Ovary (tissue), 3 donors: ENCODE results near the gene ZNF205.

Source experiments
- EP300 ChIP-seq: sonication (generic); formaldehyde crosslinking; IDR thresholded peaks from one replicate; pipeline ENCODE4 v1.6.1; 2017; ENCODE audit warnings: antibody characterized with exemption
- POLR2A ChIP-seq: fragments of 450-650 bp; IDR thresholded peaks from one replicate; pipeline ENCODE4 v1.6.1; 2017; ENCODE audit warnings: antibody characterized with exemption, mild to moderate bottlenecking, moderate library complexity
- TF ChIP-seq, protein P1 (sequence below), 3 donors: fragments of 450-650 bp in 2 of 3; fragments of 200-600 bp in 1 of 3; IDR thresholded peaks; one replicate each; pipeline versions ENCODE4 v1.5.1 to v1.8.0; 2016 to 2022; ENCODE audit warnings: antibody characterized with exemption in 3 of 3, mild to moderate bottlenecking in 1 of 3
- donor health status: DM: no; HTN: no; CAD: no.

DNA sequence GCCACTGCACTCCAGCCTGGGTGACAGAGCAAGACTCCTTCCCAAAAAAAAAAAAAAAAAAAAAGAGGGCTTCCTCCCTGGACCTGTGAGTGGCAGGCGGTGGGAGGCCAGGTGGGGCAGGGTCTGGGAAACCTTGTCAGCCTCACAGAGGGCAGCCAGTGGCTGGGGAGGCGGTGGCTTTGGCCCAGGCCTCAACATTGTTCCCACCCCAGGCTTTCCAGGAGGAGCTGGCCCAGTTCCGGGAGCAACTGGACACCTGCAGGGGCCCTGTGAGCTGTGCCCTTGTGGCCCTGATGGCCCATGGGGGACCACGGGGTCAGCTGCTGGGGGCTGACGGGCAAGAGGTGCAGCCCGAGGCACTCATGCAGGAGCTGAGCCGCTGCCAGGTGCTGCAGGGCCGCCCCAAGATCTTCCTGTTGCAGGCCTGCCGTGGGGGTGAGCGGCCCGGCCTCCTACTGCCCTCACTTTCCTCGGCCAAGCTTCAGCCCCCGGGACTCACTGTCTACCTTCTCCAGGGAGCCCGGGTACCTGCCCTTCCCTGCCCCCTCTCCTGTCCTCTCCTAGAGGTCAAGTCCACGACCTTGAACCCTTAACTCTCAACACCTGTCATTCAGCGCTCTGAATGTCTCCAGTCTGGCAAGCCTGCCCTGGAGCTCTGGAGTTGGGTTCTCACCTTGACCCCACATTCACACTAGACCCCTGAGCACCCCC is 34.8 kb downstream of the ZNF205 start:
- TF ChIP-seq, protein P1, sequence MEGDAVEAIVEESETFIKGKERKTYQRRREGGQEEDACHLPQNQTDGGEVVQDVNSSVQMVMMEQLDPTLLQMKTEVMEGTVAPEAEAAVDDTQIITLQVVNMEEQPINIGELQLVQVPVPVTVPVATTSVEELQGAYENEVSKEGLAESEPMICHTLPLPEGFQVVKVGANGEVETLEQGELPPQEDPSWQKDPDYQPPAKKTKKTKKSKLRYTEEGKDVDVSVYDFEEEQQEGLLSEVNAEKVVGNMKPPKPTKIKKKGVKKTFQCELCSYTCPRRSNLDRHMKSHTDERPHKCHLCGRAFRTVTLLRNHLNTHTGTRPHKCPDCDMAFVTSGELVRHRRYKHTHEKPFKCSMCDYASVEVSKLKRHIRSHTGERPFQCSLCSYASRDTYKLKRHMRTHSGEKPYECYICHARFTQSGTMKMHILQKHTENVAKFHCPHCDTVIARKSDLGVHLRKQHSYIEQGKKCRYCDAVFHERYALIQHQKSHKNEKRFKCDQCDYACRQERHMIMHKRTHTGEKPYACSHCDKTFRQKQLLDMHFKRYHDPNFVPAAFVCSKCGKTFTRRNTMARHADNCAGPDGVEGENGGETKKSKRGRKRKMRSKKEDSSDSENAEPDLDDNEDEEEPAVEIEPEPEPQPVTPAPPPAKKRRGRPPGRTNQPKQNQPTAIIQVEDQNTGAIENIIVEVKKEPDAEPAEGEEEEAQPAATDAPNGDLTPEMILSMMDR (IDR thresholded peaks at IDR 0.05): no peak
- TF ChIP-seq POLR2A (no peak), EP300 (no peak)
